ENCODE results near the gene THRSP.
"Not testable (repeated sequence)": the region's sequence is repeated elsewhere in the genome, so short reads cannot be mapped to it uniquely, and the experiment has no call there.

THRSP gene

DNA sequence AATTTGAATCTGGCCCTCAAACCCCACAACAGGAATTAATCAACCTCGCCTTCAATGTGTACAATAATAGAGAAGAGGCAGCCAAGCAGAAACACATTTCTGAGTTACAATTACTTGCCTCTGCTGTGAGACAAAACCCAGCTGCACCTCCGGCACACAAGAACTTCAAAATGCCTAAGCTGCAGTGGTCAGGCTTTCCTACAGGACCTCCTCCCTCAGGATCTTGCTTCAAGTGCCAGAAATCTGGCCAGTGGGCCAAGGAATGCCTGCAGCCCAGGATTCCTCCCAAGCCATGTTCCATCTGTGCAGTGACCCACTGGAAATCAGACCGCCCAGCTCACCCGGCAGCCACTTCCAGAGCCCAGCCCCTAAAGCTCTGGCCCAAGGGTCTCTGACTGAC, 19.4 kb downstream of the THRSP start:
- TF ChIP-seq, protein P1, sequence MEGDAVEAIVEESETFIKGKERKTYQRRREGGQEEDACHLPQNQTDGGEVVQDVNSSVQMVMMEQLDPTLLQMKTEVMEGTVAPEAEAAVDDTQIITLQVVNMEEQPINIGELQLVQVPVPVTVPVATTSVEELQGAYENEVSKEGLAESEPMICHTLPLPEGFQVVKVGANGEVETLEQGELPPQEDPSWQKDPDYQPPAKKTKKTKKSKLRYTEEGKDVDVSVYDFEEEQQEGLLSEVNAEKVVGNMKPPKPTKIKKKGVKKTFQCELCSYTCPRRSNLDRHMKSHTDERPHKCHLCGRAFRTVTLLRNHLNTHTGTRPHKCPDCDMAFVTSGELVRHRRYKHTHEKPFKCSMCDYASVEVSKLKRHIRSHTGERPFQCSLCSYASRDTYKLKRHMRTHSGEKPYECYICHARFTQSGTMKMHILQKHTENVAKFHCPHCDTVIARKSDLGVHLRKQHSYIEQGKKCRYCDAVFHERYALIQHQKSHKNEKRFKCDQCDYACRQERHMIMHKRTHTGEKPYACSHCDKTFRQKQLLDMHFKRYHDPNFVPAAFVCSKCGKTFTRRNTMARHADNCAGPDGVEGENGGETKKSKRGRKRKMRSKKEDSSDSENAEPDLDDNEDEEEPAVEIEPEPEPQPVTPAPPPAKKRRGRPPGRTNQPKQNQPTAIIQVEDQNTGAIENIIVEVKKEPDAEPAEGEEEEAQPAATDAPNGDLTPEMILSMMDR (conservative IDR thresholded peaks at IDR 0.05; ENCODE audit: low read length) = no peak
- peak; percentile 37 for DNase-seq (ENCODE audit: low read depth)
- H3K4me3 ChIP-seq (ENCODE audit: low read length) = no peak overlapping the region

DNA sequence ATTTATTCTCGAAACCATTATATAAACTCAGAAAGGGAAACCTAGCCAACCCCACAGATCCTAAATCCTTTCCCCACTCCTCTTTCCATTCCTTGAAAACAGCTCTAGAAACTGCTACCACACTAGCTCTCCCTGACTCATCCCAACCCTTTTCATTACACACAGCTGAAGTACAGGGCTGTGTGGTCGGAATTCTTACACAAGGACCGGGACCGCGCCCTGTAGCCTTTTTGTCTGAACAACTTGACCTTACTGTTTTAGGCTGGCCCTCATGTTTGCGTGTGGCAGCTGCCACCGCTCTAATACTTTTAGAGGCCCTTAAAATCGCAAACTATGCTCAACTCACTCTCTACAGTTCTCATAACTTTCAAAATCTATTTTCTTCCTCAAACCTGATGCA, 20.8 kb downstream of the THRSP start:
- DNase-seq (ENCODE audit: low read depth); H3K4me3 ChIP-seq (ENCODE audit: low read length): not testable (repeated sequence)

DNA sequence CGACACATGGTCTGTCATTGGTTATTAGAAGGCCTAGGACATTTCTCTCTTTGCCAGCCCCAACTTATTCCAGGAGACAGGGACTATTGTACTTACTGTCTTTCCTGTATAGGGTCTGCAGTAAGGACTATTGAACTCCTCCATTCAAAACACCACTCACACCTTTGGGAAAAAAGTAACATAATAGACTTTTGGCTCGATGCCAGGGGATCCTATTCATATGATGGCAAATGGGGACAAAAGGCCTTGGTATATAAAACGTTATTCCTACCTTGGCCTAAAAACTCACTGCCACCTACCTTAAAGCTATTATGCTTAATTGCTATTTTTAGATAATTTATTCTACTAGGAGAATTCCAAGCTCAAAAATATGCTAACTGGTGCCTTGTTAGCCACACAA, 22.3 kb downstream of the THRSP start:
- TF ChIP-seq, protein P1 (conservative IDR thresholded peaks at IDR 0.05; ENCODE audit: low read length) = no peak
- no peak overlapping the region for H3K4me3 ChIP-seq (ENCODE audit: low read length)
- no peak for DNase-seq (ENCODE audit: low read depth)

DNA sequence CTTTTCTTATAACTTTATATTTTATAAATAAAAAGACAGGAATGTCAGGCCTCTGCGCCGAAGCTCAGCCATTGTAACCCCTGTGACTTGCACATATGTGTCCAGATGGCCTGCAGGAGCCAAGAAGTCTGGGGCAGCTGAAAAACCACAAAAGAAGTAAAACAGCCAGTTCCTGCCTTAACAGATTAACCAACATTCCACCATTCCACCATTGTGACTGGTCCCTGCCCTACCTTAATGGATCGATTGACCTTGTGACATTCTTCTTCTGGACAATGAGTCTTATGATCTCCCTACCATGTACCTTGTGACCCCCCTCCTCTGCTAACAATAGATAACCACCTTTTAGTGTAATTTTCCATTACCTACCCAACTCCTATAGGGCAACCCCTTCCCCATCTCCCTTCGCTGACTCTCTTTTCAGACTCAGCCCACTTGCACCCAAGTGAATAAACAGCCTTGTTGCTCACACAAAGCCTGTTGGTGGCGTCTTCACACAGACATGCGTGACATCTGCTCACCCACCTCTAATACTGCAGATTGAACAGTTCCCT, 22.9 kb downstream of the THRSP start:
- H3K4me3 ChIP-seq (ENCODE audit: low read length); DNase-seq (ENCODE audit: low read depth): not testable (repeated sequence)

DNA sequence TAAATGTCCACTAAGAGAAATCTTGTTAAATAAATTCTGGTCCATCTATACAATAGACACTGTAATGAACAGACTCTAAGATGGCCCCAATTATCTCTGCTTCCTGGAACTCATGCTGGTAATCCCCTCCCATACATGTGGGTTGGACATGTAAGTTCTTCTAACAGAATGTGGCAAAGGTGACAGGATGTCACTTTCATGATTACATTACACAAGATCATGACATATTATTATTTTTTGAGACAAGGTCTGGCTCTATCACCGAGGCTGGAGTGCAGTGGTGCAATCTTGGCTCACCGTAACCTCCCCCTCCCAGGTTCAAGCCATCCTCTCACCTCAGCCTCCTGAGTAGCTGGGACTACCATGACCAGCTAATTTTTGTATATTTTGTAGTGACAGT, 30.6 kb downstream of the THRSP start:
- TF ChIP-seq, protein P1 (conservative IDR thresholded peaks at IDR 0.05; ENCODE audit: low read length) = no peak
- H3K4me3 ChIP-seq (ENCODE audit: low read length) = no peak overlapping the region
- no peak for DNase-seq (ENCODE audit: low read depth)

DNA sequence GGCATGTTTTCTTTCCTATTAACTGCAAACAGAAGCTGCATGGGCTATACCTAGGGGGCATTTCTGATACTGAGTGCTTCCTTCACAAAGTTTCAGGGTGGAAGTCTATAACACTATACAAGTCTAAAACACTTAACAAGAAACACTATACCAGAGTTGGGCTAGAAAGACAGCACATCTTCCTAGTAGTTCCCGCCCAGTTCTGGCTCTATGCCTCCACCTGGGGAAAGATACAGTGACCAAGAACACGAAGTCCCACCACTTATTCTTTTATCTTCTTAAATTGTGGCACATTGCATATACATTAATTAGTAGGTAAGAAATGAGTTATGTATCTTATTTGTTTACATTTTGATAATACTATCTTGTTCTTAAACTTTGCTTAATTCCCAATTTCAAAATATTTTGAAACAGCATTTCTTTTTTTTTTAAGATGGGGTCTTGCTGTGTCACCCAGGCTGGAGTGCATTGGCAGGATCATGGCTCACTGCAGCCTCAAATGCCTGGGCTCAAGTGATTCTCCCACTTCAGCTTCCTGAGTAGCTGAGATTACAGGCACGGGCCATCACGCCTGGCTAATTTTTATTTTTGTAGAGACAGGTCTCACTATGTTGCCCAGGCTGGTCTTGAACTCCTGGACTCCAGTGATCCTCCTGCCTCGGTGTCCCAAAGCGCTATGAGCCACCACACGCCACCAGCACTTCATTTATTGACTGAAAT, 34.2 kb downstream of the THRSP start:
- H3K4me3 ChIP-seq (ENCODE audit: low read length) = no peak overlapping the region
- TF ChIP-seq, protein P1 (conservative IDR thresholded peaks at IDR 0.05; ENCODE audit: low read length) = no peak
- no peak for DNase-seq (ENCODE audit: low read depth)

DNA sequence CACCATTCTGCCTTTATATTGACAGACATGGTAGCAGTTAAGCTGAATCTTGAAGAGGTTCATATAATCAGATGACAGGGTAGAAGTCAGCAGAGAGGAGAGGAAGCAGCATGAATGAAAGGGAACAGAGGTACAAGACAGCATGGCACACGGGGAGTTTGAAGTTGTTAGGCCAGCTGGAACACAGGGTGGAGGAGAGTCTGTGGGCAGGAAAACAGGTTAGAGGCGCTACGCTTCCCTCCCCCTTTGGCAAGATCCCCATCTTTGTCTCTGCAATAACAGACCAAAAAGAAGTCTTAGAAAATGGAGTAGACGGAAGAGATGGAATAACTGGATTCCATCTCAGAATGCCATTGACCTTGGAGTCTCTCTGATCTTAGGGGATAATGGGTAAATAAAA, 36.0 kb downstream of the THRSP start:
- TF ChIP-seq, protein P1 (conservative IDR thresholded peaks at IDR 0.05; ENCODE audit: low read length) = no peak
- H3K4me3 ChIP-seq (ENCODE audit: low read length) = no peak overlapping the region
- DNase-seq (ENCODE audit: low read depth) = no peak

DNA sequence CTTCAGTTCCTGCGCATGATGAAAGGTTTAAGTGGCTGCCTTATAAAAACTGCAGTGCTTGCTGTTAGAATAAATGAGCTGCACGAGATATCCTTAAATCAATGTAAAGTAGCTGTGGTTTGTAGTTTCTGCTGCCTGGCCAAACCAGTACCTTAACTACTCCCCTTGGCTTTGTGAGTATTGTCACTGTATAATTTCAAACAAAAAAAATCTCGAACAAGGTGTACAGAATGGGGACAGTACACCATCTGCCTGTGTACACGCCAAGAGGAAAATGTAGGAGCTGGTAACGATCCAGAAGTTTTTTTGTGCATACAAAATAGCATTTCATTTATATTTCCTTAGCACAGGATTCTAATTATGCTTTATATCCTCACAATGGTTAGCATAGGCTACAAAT, 36.6 kb downstream of the THRSP start:
- TF ChIP-seq, protein P1 (conservative IDR thresholded peaks at IDR 0.05; ENCODE audit: low read length) = no peak
- no peak for DNase-seq (ENCODE audit: low read depth)
- H3K4me3 ChIP-seq (ENCODE audit: low read length) = no peak overlapping the region
